Activated CD4-positive, alpha-beta memory T cell treated with anti-CD3 and anti-CD28 coated beads for 36 hours (primary cell): ENCODE results near the gene TCF4. TPM values are rescaled to one million over a fixed set of nuclear protein-coding genes. Genes with fewer than 3 reads are reported as not detected.

Experiments
- CTCF ChIA-PET: fragments of 350-600 bp; sonication (Branson Sonifier 250); formaldehyde crosslinking; loops from one replicate; lab custom pipeline; 2021; ENCODE audit warnings: antibody characterized with exemption, inconsistent platforms; lab: Charles Lee
- POLR2A ChIA-PET: fragments of 350-600 bp; sonication (Branson Sonifier 250); formaldehyde crosslinking; loops from one replicate; lab custom pipeline; 2021; ENCODE audit warnings: antibody characterized with exemption; lab: Charles Lee
- DNase-seq: peaks from one replicate; pipeline ENCODE4 v3.0.0-alpha.2; 2020
- H3K27ac Mint-ChIP-seq: one replicate; pipeline ENCODE4 v1.8.0; 2021; ENCODE audit warnings: mixed read lengths
- H3K27me3 Mint-ChIP-seq: one replicate; pipeline ENCODE4 v1.8.0; 2021; ENCODE audit warnings: mixed read lengths
- H3K36me3 Mint-ChIP-seq: one replicate; pipeline ENCODE4 v1.8.0; 2021; ENCODE audit warnings: mixed read lengths
- H3K4me1 Mint-ChIP-seq: one replicate; pipeline ENCODE4 v1.8.0; 2021; ENCODE audit warnings: low read depth, mixed read lengths
- H3K4me3 Mint-ChIP-seq: one replicate; pipeline ENCODE4 v1.8.0; 2021; ENCODE audit warnings: mild to moderate bottlenecking, mixed read lengths
- H3K9me3 Mint-ChIP-seq: one replicate; pipeline ENCODE4 v1.8.0; 2021; ENCODE audit warnings: mixed read lengths
- intact Hi-C: fragments of 100-400 bp; cut with micrococcal nuclease; formaldehyde crosslinking; loops from one replicate; pipeline ENCODE4 v1.15.1; 2023
- total RNA-seq, 2 experiments: library from RNA; stranded (reverse); gene quantifications; one replicate each; pipeline ENCODE4 v1.2.3, GENCODE V29; 2021

Gene TCF4
- total RNA-seq, 2 experiments from 2014 or later: not detected

DNA sequence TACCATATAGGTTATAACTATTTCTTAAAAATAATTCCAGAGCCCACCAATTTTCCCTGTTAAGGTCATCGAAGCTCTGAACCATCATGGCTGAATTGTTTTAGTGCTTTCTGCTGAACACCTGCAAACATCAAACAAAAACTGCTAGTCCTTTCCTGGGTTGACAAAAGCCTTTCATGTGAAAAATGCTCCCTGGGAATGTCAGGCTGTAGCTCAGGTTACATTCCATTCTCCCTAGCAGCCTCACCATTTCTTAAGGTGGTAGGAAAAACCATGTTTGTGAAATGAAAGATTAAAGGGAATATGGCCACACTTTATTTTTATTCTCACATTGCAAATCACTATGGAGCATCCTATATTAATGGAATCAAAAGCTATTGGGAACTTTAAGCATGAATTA lies 5.7 kb downstream of the TCF4 start:
- H3K36me3 Mint-ChIP-seq: no peaks in the 10 kb centered on the region
- no peaks in the 10 kb centered on the region for H3K9me3 Mint-ChIP-seq
- DNase-seq: no peak
- H3K27me3 Mint-ChIP-seq: peaks cover 37% of the 10 kb centered on the region
- no peak overlapping the region for H3K27ac Mint-ChIP-seq
- POLR2A ChIA-PET: no interaction called here
- CTCF ChIA-PET: no interaction called here
- no peak overlapping the region for H3K4me3 Mint-ChIP-seq
- intact Hi-C loops: no loop called here
- peaks cover 7% of the 10 kb centered on the region for H3K4me1 Mint-ChIP-seq

- H3K4me1 Mint-ChIP-seq: no peaks in the 10 kb centered on the region
- CTCF ChIA-PET: interaction anchor here (0.6 kb wide), 1 partner anchor 9 kb away, joined by 3 read pairs; no protein-coding TSS in a partner anchor
- no peak overlapping the region for H3K4me3 Mint-ChIP-seq
- H3K36me3 Mint-ChIP-seq: no peaks in the 10 kb centered on the region
- no peak overlapping the region for H3K27ac Mint-ChIP-seq
- POLR2A ChIA-PET: no interaction called here
- intact Hi-C loops: no loop called here
- H3K27me3 Mint-ChIP-seq: peaks cover 14% of the 10 kb centered on the region
- no peaks in the 10 kb centered on the region for H3K9me3 Mint-ChIP-seq
- no peak for DNase-seq
Observed at GRCh38 chr18:55579501-55580270, 8.3 kb downstream of the TCF4 start.

DNA sequence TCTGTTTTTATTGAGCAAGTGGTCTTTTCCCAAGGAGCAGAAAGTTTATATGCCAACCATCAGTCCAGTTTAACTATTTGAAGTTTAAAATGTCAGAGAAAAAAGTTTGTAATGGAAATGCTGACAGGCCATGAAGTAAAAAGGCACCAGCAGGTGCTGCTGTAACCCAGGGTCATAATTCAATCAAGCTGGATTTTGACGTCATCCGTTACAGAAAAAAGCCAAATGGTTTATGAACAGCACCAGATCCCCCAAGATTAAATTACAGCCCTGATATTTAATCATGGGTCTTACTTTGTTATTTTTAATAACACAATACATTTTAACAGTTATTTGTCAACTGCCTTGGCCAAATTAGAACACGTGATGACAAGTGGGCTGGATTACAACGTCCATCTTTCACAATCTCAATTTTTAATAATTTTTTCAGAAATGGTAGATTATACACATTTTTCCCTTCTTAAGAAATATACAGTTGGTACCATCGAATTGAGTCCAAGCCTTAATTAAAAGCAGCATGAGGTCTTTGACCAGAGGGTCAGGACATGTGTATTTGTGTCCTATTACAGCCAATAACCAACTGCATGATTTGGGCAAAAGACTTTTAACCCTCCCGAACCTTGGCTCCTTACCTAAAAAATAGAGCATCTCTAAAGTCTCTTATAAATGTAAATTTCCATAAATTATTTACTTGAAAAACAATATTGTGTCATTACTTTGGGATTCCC lies 10.0 kb downstream of the TCF4 start:
- no peak overlapping the region for H3K27ac Mint-ChIP-seq
- no peak for DNase-seq
- no peaks in the 10 kb centered on the region for H3K9me3 Mint-ChIP-seq
- peaks cover 10% of the 10 kb centered on the region for H3K27me3 Mint-ChIP-seq
- intact Hi-C loops: no loop called here
- no peaks in the 10 kb centered on the region for H3K36me3 Mint-ChIP-seq
- CTCF ChIA-PET: no interaction called here
- H3K4me3 Mint-ChIP-seq: no peak overlapping the region
- POLR2A ChIA-PET: no interaction called here
- no peaks in the 10 kb centered on the region for H3K4me1 Mint-ChIP-seq

- Mint-ChIP-seq H3K27ac (no peak overlapping the region), H3K36me3 (no peaks in the 10 kb centered on the region), H3K4me3 (no peak overlapping the region), H3K4me1 (no peaks in the 10 kb centered on the region), H3K9me3 (no peaks in the 10 kb centered on the region), H3K27me3 (no peaks in the 10 kb centered on the region)
- intact Hi-C loops: no loop called here
- ChIA-PET POLR2A (no interaction called here), CTCF (no interaction called here)
- DNase-seq: no peak
Observed at GRCh38 chr18:55576001-55576400, 12.0 kb downstream of the TCF4 start.

- CTCF ChIA-PET: no interaction called here
- no peak for DNase-seq
- no peaks in the 10 kb centered on the region for H3K4me1 Mint-ChIP-seq
- POLR2A ChIA-PET: no interaction called here
- no peak overlapping the region for H3K4me3 Mint-ChIP-seq
- no peak overlapping the region for H3K27ac Mint-ChIP-seq
- H3K9me3 Mint-ChIP-seq: no peaks in the 10 kb centered on the region
- no peaks in the 10 kb centered on the region for H3K27me3 Mint-ChIP-seq
- no peaks in the 10 kb centered on the region for H3K36me3 Mint-ChIP-seq
- intact Hi-C loops: no loop called here
Observed at GRCh38 chr18:55575066-55575465, 12.9 kb downstream of the TCF4 start.

GRCh38 chr18:55573386-55573785 lies 14.6 kb downstream of the TCF4 start:
- Mint-ChIP-seq H3K4me1 (no peaks in the 10 kb centered on the region), H3K9me3 (no peaks in the 10 kb centered on the region), H3K36me3 (no peaks in the 10 kb centered on the region), H3K4me3 (no peak overlapping the region), H3K27ac (no peak overlapping the region), H3K27me3 (no peaks in the 10 kb centered on the region)
- no peak for DNase-seq
- ChIA-PET POLR2A (no interaction called here), CTCF (no interaction called here)
- intact Hi-C loops: no loop called here

DNA sequence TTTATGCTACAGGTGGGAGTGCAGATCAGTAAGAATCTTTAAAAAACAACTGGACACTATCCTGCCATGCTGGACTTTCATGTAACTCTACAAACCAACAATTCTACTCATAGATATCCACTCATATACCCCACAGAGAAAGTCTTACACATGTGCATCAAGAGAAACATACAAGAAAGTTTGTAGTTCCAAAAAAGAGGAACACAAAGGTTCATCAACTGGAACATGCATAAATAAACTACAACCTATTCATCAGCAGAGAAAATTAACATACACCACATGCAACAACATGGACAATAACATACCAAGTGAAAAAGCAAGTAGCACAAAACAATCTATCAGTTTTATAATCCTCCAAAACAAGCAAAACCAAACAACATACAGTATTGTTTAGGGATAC lies 17.0 kb downstream of the TCF4 start:
- H3K9me3 Mint-ChIP-seq: no peaks in the 10 kb centered on the region
- ChIA-PET POLR2A (no interaction called here), CTCF (no interaction called here)
- no peak overlapping the region for H3K27ac Mint-ChIP-seq
- H3K4me3 Mint-ChIP-seq: no peak overlapping the region
- no peaks in the 10 kb centered on the region for H3K27me3 Mint-ChIP-seq
- no peak for DNase-seq
- intact Hi-C loops: no loop called here
- no peaks in the 10 kb centered on the region for H3K4me1 Mint-ChIP-seq
- no peaks in the 10 kb centered on the region for H3K36me3 Mint-ChIP-seq

DNA sequence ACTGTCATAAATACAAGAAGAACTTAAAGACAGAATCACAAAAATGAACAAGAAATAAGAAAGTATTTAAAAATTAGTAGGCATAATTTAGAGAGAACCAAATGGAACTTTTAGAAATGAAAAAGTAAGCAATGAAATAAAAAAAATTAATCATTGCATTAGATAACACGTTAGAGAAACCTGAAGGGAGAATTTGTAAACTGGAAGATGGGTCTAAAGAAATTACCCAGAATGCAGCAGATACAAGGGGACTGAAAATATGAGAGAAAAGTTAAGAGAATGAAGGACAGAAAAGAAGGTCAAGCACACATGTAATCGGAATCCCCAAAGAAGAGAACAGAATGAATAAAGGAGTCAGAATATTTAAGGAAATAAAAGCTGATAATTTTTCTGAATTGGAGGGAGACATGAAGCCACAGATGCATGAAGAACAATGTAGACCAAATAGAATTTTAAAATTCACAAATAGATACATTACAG lies 21.5 kb downstream of the TCF4 start:
- no peaks in the 10 kb centered on the region for H3K9me3 Mint-ChIP-seq
- H3K4me1 Mint-ChIP-seq: no peaks in the 10 kb centered on the region
- ChIA-PET CTCF (no interaction called here), POLR2A (no interaction called here)
- no peaks in the 10 kb centered on the region for H3K36me3 Mint-ChIP-seq
- H3K27me3 Mint-ChIP-seq: no peaks in the 10 kb centered on the region
- intact Hi-C loops: no loop called here
- DNase-seq: no peak
- H3K4me3 Mint-ChIP-seq: no peak overlapping the region
- no peak overlapping the region for H3K27ac Mint-ChIP-seq

- intact Hi-C loops: no loop called here
- CTCF ChIA-PET: no interaction called here
- no peak overlapping the region for H3K4me3 Mint-ChIP-seq
- POLR2A ChIA-PET: no interaction called here
- no peaks in the 10 kb centered on the region for H3K27me3 Mint-ChIP-seq
- DNase-seq: no peak
- no peaks in the 10 kb centered on the region for H3K36me3 Mint-ChIP-seq
- no peaks in the 10 kb centered on the region for H3K9me3 Mint-ChIP-seq
- H3K27ac Mint-ChIP-seq: no peak overlapping the region
- no peaks in the 10 kb centered on the region for H3K4me1 Mint-ChIP-seq
Observed at GRCh38 chr18:55559739-55560138, 28.3 kb downstream of the TCF4 start.

GRCh38 chr18:55557211-55557610 lies 30.8 kb downstream of the TCF4 start:
- intact Hi-C loops: no loop called here
- DNase-seq: no peak
- Mint-ChIP-seq H3K4me1 (no peaks in the 10 kb centered on the region), H3K36me3 (no peaks in the 10 kb centered on the region), H3K27ac (no peak overlapping the region), H3K27me3 (no peaks in the 10 kb centered on the region), H3K4me3 (no peak overlapping the region), H3K9me3 (no peaks in the 10 kb centered on the region)
- POLR2A ChIA-PET: no interaction called here
- CTCF ChIA-PET: no interaction called here

DNA sequence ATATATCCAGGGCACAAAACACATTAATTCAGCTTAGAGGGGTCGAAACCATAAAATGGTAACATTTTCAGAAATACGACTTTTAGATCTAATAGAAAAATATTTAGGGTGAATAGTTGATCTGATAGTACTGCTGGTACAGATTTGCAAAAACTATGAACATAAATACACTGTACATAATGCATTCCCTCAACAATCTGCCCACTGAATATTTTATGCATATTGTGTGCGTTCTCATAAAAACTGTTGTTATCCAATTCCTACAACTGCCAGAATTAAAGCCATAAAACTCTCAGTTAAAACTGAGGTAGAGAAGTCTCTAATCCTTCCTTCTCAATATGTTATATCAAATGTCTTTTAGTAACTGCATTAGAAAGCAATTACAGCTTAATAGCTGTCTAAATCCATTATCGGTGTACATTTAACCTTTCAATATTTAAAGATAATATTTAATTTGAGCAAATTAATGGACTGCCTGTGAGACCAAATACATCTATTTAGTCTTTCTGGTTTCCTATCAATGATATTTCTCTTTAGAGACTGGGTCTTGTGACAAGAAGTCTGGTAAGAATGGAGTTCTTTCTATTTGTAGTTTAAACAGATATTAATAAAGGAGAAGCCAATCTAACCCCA lies 32.5 kb downstream of the TCF4 start:
- no peaks in the 10 kb centered on the region for H3K36me3 Mint-ChIP-seq
- no peak overlapping the region for H3K4me3 Mint-ChIP-seq
- H3K9me3 Mint-ChIP-seq: no peaks in the 10 kb centered on the region
- H3K27ac Mint-ChIP-seq: no peak overlapping the region
- H3K27me3 Mint-ChIP-seq: no peaks in the 10 kb centered on the region
- intact Hi-C loops: no loop called here
- ChIA-PET POLR2A (no interaction called here), CTCF (no interaction called here)
- no peak for DNase-seq
- H3K4me1 Mint-ChIP-seq: no peaks in the 10 kb centered on the region

DNA sequence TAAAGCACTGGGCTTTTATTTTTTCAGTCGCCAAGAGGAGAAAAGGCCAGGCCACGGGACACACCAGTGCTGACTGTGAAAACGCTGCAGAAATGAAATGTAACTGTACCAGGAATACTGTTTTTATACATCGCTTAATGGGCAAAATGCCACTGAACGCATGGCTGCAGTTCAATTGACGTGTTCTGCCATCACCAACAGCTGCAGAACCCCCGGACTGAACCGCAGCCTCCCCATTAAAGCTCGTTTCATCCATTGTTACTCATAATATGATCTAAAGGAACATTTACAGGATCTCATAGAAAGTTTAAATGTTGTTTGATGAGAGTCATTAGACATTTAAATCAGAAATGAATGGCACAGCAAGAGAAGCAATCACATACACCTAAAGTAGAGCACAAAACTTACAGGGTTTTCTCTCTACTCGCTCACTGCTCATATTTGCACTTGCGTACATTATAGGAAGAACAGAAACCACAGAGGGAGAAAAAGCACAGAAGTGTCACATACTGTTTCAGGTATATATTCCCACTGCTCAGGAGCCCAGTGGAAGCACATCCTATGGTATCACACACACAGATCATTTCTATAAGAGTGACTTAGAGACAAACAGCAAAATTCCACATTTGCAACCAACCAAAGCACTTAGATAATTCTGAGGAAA lies 35.3 kb downstream of the TCF4 start:
- Mint-ChIP-seq H3K27me3 (no peaks in the 10 kb centered on the region), H3K27ac (no peak overlapping the region), H3K4me3 (no peak overlapping the region), H3K4me1 (no peaks in the 10 kb centered on the region), H3K36me3 (no peaks in the 10 kb centered on the region), H3K9me3 (no peaks in the 10 kb centered on the region)
- DNase-seq: no peak
- CTCF ChIA-PET: no interaction called here
- intact Hi-C loops: no loop called here
- POLR2A ChIA-PET: no interaction called here
